Neuronal stem cell (in vitro differentiated cells): ENCODE measurements around the gene TNS1.
A peak's percentile ranks its signal among the peaks of the same experiment; 100 is the strongest.

Experiments
- DNase-seq: peaks from one replicate; pipeline ENCODE4 v3.0.0-alpha.2; 2013; ENCODE audit warnings: low spot score
- H2AFZ ChIP-seq: one replicate; pipeline ENCODE4 v1.6.1; 2013; ENCODE audit warnings: mild to moderate bottlenecking, low read length, inconsistent platforms
- H2AK5ac ChIP-seq: 2 replicates; pipeline ENCODE4 v1.6.1; 2013; ENCODE audit warnings: low read depth, mild to moderate bottlenecking, inconsistent platforms, low read length, moderate library complexity, mixed read lengths
- H2BK120ac ChIP-seq: 2 replicates; pipeline ENCODE4 v1.6.1; 2013; ENCODE audit warnings: low read depth, mild to moderate bottlenecking, inconsistent platforms, low read length, moderate library complexity, mixed read lengths
- H2BK12ac ChIP-seq: one replicate; pipeline ENCODE4 v1.6.1; 2013; ENCODE audit warnings: low read length, inconsistent platforms
- H2BK15ac ChIP-seq: 2 replicates; pipeline ENCODE4 v1.6.1; 2013; ENCODE audit warnings: mild to moderate bottlenecking, low read length, inconsistent platforms, mixed read lengths
- H2BK5ac ChIP-seq: one replicate; pipeline ENCODE4 v1.6.1; 2013; ENCODE audit warnings: inconsistent platforms, mild to moderate bottlenecking, low read length, moderate library complexity
- H3K14ac ChIP-seq: one replicate; pipeline ENCODE4 v1.6.1; 2013; ENCODE audit warnings: low read length, inconsistent platforms
- H3K18ac ChIP-seq: 2 replicates; pipeline ENCODE4 v1.6.1; 2013; ENCODE audit warnings: low read length, inconsistent platforms
- H3K23ac ChIP-seq: 2 replicates; pipeline ENCODE4 v1.6.1; 2013; ENCODE audit warnings: low read depth, mild to moderate bottlenecking, mixed read lengths, low read length, inconsistent platforms; ENCODE audit not compliant: poor library complexity
- H3K27ac ChIP-seq: replicated peaks from 3 replicates; pipeline ENCODE4 v1.5.1; 2013; ENCODE audit warnings: low read length, inconsistent platforms
- H3K27me3 ChIP-seq, 3 experiments: 2 replicates each; pipeline ENCODE4 v1.6.1; 2013; ENCODE audit warnings: low read length in 3 of 3, mild to moderate bottlenecking in 2 of 3, inconsistent platforms in 1 of 3, low read depth in 1 of 3, mixed read lengths in 1 of 3, moderate library complexity in 1 of 3; ENCODE audit not compliant: control insufficient read depth in 3 of 3, insufficient read depth in 3 of 3
- H3K36me3 ChIP-seq, 2 donors: replicated peaks in 1 of 2; 2 replicates each; pipeline ENCODE4 v1.6.1; 2013; ENCODE audit warnings: low read length in 2 of 2; ENCODE audit not compliant: control insufficient read depth in 2 of 2, insufficient read depth in 2 of 2
- H3K4ac ChIP-seq: 2 replicates; pipeline ENCODE4 v1.6.1; 2013; ENCODE audit warnings: inconsistent platforms, mild to moderate bottlenecking, low read length, moderate library complexity
- H3K4me1 ChIP-seq, 2 donors: 1 replicate in 1 of 2; 2 replicates in 1 of 2; pipeline ENCODE4 v1.6.1; 2013; ENCODE audit warnings: low read length in 2 of 2, low read depth in 1 of 2; ENCODE audit not compliant: control insufficient read depth in 2 of 2, insufficient read depth in 1 of 2
- H3K4me2 ChIP-seq: one replicate; pipeline ENCODE4 v1.6.1; 2013; ENCODE audit warnings: mild to moderate bottlenecking, low read length, inconsistent platforms; ENCODE audit not compliant: insufficient read depth, poor library complexity, severe bottlenecking
- H3K4me3 ChIP-seq, 2 donors: 2 replicates each; pipeline ENCODE4 v1.5.1; 2013; ENCODE audit warnings: low read length in 2 of 2, mild to moderate bottlenecking in 2 of 2, inconsistent platforms in 1 of 2, moderate library complexity in 1 of 2
- H3K79me1 ChIP-seq: one replicate; pipeline ENCODE4 v1.6.1; 2013; ENCODE audit warnings: low read depth, mild to moderate bottlenecking, inconsistent platforms, low read length, moderate library complexity
- H3K9ac ChIP-seq: one replicate; pipeline ENCODE4 v1.6.1; 2013; ENCODE audit warnings: mild to moderate bottlenecking, low read depth, low read length, inconsistent platforms; ENCODE audit not compliant: poor library complexity
- H3K9me3 ChIP-seq, 2 donors: replicated peaks in 1 of 2; 2 replicates each; pipeline versions ENCODE3 to v1.6.1; 2013; ENCODE audit warnings: low read length in 2 of 2, mild to moderate bottlenecking in 2 of 2, inconsistent platforms in 1 of 2, low read depth in 1 of 2, mixed read lengths in 1 of 2, moderate library complexity in 1 of 2; ENCODE audit not compliant: control insufficient read depth in 2 of 2, insufficient read depth in 1 of 2
- H4K8ac ChIP-seq: one replicate; pipeline ENCODE4 v1.6.1; 2013; ENCODE audit warnings: low read depth, mild to moderate bottlenecking, inconsistent platforms, low read length, moderate library complexity
- H4K91ac ChIP-seq: one replicate; pipeline ENCODE4 v1.6.1; 2013; ENCODE audit warnings: low read length, low read depth, mild to moderate bottlenecking, inconsistent platforms; ENCODE audit not compliant: poor library complexity
- WGBS, 2 donors: extraction: QIAGEN DNeasy Blood & Tissue Kit; methylation state at CpG; one replicate each; pipeline ENCODE4 v1.1.7; 2013; ENCODE audit warnings: missing lambda C conversion rate in 2 of 2, mixed read lengths in 1 of 2; ENCODE audit not compliant: insufficient read length in 2 of 2, insufficient replicate concordance in 1 of 2; ENCODE audit errors: extremely low coverage in 2 of 2; 5-methylcytosine and 5-hydroxymethylcytosine counted together

Gene TNS1

GRCh38 chr2:217795706-217796465 lies 206.9 kb downstream of the TNS1 start:
- H3K27ac ChIP-seq, result no peak overlapping the region
- H2AK5ac ChIP-seq, result peak overlapping the region; percentile 22
- no peak overlapping the region for H4K91ac ChIP-seq
- no peak for DNase-seq
- H3K27me3 ChIP-seq, result no peaks in the 10 kb centered on the region
- no peak overlapping the region for H2BK120ac ChIP-seq
- H4K8ac ChIP-seq, result no peak overlapping the region
- no peak overlapping the region for H2BK15ac ChIP-seq
- peaks cover 0 to 5% of the 10 kb centered on the region in 2 donors for H3K9me3 ChIP-seq
- no peak overlapping the region for H3K4me3 ChIP-seq
- H3K79me1 ChIP-seq, result no peaks in the 10 kb centered on the region
- H3K36me3 ChIP-seq, result no peaks in the 10 kb centered on the region
- no peak overlapping the region for H2BK12ac ChIP-seq
- peak overlapping the region; percentile 48 for H3K23ac ChIP-seq
- H3K18ac ChIP-seq, result peak overlapping the region; percentile 51
- H3K4me2 ChIP-seq, result no peak overlapping the region
- no peak overlapping the region for H2AFZ ChIP-seq
- peak overlapping the region; percentile 21 for H3K14ac ChIP-seq
- H3K4me1 ChIP-seq, result peaks cover 2 to 9% of the 10 kb centered on the region in 2 donors
- WGBS, 2 donors, result no CpG with 5 or more reads among the region's 11 CpGs
- no peak overlapping the region for H2BK5ac ChIP-seq
- H3K4ac ChIP-seq, result no peak overlapping the region
- no peak overlapping the region for H3K9ac ChIP-seq

GRCh38 chr2:217795067-217795466 lies 207.7 kb downstream of the TNS1 start:
- peaks cover 0 to 5% of the 10 kb centered on the region in 2 donors for H3K9me3 ChIP-seq
- no peak overlapping the region for H3K14ac ChIP-seq
- H2AK5ac ChIP-seq, result no peak overlapping the region
- no peak overlapping the region for H3K4ac ChIP-seq
- no peak overlapping the region for H2BK12ac ChIP-seq
- peak overlapping the region in 1 of 2 donors; percentile 59 for H3K4me3 ChIP-seq
- DNase-seq, result no peak
- no peaks in the 10 kb centered on the region for H3K36me3 ChIP-seq
- no peak overlapping the region for H2BK15ac ChIP-seq
- H4K8ac ChIP-seq, result no peak overlapping the region
- peaks cover 0 to 4% (median 0%) of the 10 kb centered on the region in 3 experiments for H3K27me3 ChIP-seq
- H3K18ac ChIP-seq, result no peak overlapping the region
- H3K79me1 ChIP-seq, result no peaks in the 10 kb centered on the region
- H3K23ac ChIP-seq, result peak overlapping the region; percentile 3
- peaks cover 0 to 8% of the 10 kb centered on the region in 2 donors for H3K4me1 ChIP-seq
- WGBS, 2 donors, result no CpG with 5 or more reads among the region's 5 CpGs
- H3K27ac ChIP-seq, result no peak overlapping the region
- peak overlapping the region; percentile 1 for H3K9ac ChIP-seq
- H3K4me2 ChIP-seq, result no peak overlapping the region
- no peak overlapping the region for H2BK5ac ChIP-seq
- no peak overlapping the region for H2AFZ ChIP-seq
- no peak overlapping the region for H4K91ac ChIP-seq
- no peak overlapping the region for H2BK120ac ChIP-seq

DNA sequence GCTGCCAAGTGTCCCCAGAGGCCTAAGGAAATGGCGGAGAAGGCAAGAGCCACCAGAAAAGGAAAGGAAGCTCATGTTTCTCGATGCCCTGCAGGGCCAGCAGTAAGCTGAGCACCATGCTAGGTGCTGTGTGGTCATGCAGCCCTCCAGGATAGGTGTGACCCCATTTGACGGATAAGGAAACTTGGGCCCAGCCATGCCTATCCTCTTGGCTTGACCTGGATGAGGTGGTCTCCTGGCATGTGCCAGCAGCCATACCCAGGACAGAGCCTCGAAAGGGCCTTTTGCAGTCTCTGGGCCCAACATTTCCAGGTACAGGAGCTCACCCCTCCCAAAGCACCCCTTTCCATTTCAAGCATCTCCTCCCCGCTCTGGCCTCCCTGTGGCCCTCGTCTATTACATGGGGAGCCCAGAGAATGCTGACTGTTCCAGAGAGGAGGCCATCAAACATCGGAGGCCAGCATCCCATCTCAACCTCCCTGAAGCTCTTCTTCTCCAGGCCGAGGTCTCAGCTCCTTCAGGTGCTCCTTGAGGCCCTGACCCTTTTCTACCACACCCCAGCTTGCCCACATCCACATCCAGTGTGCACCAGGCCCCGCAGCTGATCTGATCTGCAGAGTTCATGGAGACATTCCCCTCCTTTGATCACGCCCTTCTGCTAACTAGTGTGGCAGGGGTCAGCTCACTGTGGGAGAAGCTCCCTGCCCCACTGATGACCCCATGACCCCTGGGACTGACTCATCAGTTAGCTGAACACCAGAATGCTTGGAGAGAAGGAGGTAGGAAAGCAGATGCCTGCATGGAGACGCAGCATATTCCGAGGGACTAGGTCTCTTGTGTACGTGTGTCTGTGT lies 208.4 kb downstream of the TNS1 start:
- Histone ChIP-seq H4K91ac (no peak overlapping the region), H3K9me3 (peaks cover 0 to 5% of the 10 kb centered on the region in 2 donors), H3K23ac (peak overlapping the region; percentile 3), H4K8ac (no peak overlapping the region), H2BK12ac (no peak overlapping the region), H3K4me1 (peaks cover 0 to 8% of the 10 kb centered on the region in 2 donors), H3K4me2 (no peak overlapping the region), H3K18ac (no peak overlapping the region), H3K79me1 (no peaks in the 10 kb centered on the region), H2BK120ac (no peak overlapping the region), H3K27me3 (peaks cover 0 to 4% (median 0%) of the 10 kb centered on the region in 3 experiments), H3K4ac (no peak overlapping the region), H3K27ac (no peak overlapping the region), H3K9ac (peak overlapping the region; percentile 1), H2BK5ac (no peak overlapping the region), H2BK15ac (no peak overlapping the region), H3K4me3 (no peak overlapping the region), H3K36me3 (no peaks in the 10 kb centered on the region), H2AFZ (no peak overlapping the region), H2AK5ac (no peak overlapping the region), H3K14ac (no peak overlapping the region)
- WGBS, 2 donors, result no CpG with 5 or more reads among the region's 13 CpGs
- no peak for DNase-seq

DNA sequence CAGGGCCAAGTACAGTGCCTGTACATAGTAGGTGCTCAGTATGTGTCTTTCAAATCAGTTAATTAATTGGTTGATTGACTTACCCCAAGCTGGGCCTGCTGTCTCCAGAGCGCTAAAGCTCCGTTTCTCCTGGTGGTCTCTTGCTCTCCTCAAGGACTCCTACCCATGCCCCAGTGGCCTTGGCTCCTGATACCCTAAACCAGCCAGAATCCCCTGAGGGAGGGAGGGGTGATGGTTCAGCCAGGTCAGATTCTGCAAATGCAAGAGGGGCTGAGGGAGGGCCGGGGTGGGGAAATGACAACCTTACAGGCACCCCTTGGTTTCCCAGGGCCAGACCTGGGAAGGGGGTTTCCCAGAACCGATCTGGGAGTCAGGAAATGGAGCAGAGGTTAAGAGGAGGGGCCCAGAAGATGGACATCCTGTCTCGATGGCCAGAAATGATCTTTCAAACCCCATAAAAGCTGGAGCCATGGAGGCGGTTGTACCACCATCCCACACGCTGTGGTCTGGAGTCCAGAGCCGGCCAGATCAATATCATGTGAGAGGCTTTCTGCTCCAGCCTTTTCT lies 209.1 kb downstream of the TNS1 start:
- Histone ChIP-seq H2BK15ac (no peak overlapping the region), H2AFZ (no peak overlapping the region), H3K79me1 (no peaks in the 10 kb centered on the region), H2AK5ac (no peak overlapping the region), H2BK12ac (no peak overlapping the region), H3K18ac (no peak overlapping the region), H3K4ac (no peak overlapping the region), H3K27ac (no peak overlapping the region), H3K4me2 (no peak overlapping the region), H3K23ac (no peak overlapping the region), H2BK5ac (no peak overlapping the region), H3K14ac (no peak overlapping the region), H3K9me3 (peaks cover 0 to 5% of the 10 kb centered on the region in 2 donors), H3K36me3 (no peaks in the 10 kb centered on the region), H3K4me3 (no peak overlapping the region), H4K8ac (no peak overlapping the region), H3K27me3 (peaks cover 0 to 4% (median 0%) of the 10 kb centered on the region in 3 experiments), H3K4me1 (peaks cover 0 to 8% of the 10 kb centered on the region in 2 donors), H2BK120ac (no peak overlapping the region), H3K9ac (no peak overlapping the region), H4K91ac (no peak overlapping the region)
- no peak for DNase-seq
- no CpG with 5 or more reads among the region's 8 CpGs for WGBS, 2 donors
